ENCODE measurements around the gene PUS1. TPM values are rescaled to one million over a fixed set of nuclear protein-coding genes. Genes with fewer than 3 reads are reported as not detected.

PUS1 gene
- total RNA-seq, 4 donors from 2014 or later, result 11.2 to 62.2 (median 17.0) TPM

DNA sequence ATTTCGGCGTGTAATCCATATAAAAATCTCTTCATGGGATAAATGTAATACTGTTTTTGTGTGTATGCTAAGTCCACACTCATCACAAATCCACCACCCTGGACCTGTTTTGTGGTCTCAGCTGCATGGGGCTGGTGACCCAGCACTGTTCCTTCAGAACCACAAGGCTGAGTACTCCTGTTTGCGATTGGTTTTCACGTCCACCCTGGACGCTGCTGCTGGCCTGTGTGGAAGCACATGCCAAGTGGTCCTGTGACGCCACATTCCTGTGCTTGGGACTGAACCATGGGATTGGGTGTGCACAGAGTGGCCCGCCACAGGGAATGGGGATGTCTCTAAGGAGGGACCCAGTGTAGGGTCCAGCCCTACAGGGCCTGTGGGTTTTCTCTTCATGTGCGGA lies 4.3 kb downstream of the PUS1 start:
- ATAC-seq (ENCODE audit: low FRiP score) (no peak), DNase-seq (ENCODE audit: low spot score) (no peak)
- TF ChIP-seq, protein P1, sequence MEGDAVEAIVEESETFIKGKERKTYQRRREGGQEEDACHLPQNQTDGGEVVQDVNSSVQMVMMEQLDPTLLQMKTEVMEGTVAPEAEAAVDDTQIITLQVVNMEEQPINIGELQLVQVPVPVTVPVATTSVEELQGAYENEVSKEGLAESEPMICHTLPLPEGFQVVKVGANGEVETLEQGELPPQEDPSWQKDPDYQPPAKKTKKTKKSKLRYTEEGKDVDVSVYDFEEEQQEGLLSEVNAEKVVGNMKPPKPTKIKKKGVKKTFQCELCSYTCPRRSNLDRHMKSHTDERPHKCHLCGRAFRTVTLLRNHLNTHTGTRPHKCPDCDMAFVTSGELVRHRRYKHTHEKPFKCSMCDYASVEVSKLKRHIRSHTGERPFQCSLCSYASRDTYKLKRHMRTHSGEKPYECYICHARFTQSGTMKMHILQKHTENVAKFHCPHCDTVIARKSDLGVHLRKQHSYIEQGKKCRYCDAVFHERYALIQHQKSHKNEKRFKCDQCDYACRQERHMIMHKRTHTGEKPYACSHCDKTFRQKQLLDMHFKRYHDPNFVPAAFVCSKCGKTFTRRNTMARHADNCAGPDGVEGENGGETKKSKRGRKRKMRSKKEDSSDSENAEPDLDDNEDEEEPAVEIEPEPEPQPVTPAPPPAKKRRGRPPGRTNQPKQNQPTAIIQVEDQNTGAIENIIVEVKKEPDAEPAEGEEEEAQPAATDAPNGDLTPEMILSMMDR (IDR thresholded peaks at IDR 0.05), result no peak

DNA sequence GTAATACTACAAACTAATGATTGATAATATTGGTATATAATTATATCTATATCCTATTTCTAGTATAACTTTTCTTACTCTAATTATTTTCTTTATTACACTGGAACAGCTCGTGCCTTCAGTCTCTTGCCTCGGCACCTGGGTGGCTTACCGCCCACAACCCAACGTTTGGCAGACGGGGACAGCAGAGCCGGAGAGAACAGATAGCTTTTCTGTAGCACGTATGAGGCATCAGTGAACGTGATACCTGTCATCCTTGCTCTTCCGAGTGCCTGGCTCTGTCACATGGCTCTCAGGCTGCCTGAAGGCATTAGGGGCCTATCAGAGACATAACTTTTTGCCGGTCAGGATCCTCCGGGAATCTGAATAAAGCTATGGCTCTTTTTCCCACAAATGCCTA lies 5.5 kb downstream of the PUS1 start:
- DNase-seq (ENCODE audit: low spot score), result no peak
- no peak for ATAC-seq (ENCODE audit: low FRiP score)
- TF ChIP-seq, protein P1 (IDR thresholded peaks at IDR 0.05), result no peak

DNA sequence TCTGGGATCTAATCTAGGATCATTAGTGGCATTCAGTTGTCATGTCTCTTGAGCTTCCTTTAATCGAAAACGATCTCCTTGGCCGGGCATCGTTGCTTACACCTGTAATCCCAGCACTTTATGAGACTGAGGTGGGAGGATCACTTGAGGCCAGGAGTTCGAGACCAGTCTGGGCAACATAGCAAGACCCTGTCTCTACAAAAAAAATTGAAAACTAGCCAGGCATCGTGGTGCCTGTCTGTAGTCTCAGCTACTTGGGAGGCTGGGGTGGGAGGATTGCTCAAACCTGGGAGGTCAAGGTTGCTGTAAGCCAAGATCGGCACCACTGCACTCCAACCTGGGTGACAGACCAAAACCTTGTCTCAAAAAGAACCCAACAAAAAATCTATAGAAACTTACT lies 9.0 kb downstream of the PUS1 start:
- DNase-seq (ENCODE audit: low spot score) (no peak), ATAC-seq (ENCODE audit: low FRiP score) (no peak)
- TF ChIP-seq, protein P1 (IDR thresholded peaks at IDR 0.05), result no peak

DNA sequence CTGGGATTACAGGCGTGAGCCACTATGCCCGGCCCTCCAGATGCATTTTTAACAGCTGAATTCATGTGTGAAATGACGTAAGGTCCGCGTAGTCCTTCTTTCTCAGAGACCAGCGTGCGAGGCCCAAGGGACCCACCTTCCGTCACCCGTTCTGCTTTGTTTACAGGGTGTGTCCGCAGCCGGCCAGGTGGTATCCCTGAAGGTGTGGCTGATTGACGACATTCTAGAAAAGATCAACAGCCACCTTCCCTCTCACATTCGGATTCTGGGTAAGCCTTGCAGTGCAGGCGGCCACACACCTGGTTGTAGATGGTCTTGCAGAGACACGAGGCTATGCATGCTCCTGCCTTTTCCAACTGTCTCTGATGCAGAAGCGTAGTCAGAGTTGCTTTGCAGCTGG lies 9.9 kb downstream of the PUS1 start:
- ATAC-seq (ENCODE audit: low FRiP score), result no peak
- no peak for DNase-seq (ENCODE audit: low spot score)
- TF ChIP-seq, protein P1 (IDR thresholded peaks at IDR 0.05), result no peak

DNA sequence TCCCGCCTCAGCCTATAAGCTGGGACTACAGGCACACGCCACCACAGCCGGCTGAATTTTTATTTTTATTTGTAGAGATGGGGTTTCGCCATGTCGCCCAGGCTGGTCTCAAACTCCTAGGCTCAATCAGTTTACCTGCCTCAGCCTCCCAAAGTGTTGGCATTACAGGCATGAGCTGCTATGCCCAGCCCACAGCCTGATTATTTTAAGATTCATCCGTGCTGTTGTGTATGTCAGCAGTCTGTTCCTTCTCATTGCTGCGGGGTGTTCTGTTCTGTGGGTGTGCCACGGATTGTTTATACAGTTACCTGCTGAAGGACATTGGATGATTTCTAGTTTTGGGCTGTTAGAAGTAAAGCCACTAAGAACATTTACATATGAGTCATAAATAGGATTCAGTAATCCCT lies 11.1 kb downstream of the PUS1 start:
- ATAC-seq (ENCODE audit: low FRiP score) (no peak), DNase-seq (ENCODE audit: low spot score) (no peak)
- TF ChIP-seq, protein P1 (IDR thresholded peaks at IDR 0.05), result no peak

DNA sequence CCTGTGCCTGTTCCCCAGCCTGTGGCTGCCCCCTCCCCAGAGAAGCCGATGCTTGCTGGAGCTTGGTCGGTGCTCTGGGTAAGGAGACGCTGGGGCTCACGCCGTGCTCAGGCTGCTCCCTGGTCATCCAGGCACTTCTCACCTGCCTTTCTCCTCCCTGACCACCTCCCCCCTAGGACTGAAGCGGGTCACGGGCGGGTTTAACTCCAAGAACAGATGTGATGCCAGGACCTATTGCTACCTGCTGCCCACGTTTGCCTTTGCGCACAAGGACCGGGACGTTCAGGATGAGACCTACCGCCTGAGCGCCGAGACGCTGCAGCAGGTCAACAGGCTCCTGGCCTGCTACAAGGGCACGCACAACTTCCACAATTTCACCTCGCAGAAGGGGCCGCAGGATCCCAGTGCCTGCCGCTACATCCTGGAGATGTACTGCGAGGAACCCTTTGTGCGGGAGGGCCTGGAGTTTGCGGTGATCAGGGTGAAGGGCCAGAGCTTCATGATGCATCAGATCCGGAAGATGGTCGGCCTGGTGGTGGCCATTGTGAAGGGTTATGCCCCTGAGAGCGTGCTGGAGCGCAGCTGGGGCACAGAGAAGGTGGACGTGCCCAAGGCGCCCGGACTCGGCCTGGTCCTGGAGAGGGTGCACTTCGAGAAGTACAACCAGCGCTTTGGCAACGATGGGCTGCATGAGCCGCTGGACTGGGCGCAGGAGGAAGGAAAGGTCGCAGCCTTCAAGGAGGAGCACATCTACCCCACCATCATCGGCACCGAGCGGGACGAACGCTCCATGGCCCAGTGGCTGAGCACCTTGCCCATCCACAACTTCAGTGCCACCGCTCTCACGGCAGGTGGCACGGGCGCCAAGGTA lies 12.3 kb downstream of the PUS1 start:
- TF ChIP-seq, protein P1 (IDR thresholded peaks at IDR 0.05), result no peak
- DNase-seq (ENCODE audit: low spot score), result no peak
- ATAC-seq (ENCODE audit: low FRiP score), result no peak

DNA sequence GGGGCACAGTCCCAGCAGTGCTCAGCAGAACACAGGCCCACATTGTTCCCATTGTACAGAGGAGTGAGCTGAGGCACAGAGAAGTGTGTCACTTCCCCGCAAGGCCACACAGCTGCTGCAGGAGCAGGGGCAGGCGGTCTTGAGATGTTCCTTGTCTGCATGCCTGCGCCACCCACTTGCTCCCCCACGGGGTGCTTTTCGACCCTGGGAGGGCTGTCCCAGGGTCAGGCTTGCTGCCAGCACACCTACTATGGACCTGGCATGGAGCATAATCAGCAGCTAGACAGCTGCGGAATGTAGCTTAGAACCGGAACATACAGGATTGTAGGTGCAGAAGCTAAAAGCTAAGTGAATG lies 12.9 kb downstream of the PUS1 start:
- ATAC-seq (ENCODE audit: low FRiP score), result no peak

More for the DNA sequence above, 12.9 kb downstream of the PUS1 start:
- TF ChIP-seq, protein P1 (IDR thresholded peaks at IDR 0.05), result no peak
- DNase-seq (ENCODE audit: low spot score), result no peak

Measured in omental fat pad (tissue), 4 donors.